Hematopoietic multipotent progenitor cell treated with erythropoietin and hydrocortisone succinate and interleukin-3 and kit ligand, for 8 days (in vitro differentiated cells): Measurements from ENCODE around the gene RGMA.
"Not testable (repeated sequence)": the region's sequence is repeated elsewhere in the genome, so short reads cannot be mapped to it uniquely, and the experiment has no call there.

ENCODE experiments used
- DNase-seq: peaks from one replicate; pipeline ENCODE4 v3.0.0-alpha.2; 2015

The RGMA gene

GRCh38 chr15:93031557-93032384 lies 57.2 kb downstream of the RGMA start:
- not testable (repeated sequence) for DNase-seq

GRCh38 chr15:93031103-93031464 lies 57.9 kb downstream of the RGMA start:
- no peak for DNase-seq

DNA sequence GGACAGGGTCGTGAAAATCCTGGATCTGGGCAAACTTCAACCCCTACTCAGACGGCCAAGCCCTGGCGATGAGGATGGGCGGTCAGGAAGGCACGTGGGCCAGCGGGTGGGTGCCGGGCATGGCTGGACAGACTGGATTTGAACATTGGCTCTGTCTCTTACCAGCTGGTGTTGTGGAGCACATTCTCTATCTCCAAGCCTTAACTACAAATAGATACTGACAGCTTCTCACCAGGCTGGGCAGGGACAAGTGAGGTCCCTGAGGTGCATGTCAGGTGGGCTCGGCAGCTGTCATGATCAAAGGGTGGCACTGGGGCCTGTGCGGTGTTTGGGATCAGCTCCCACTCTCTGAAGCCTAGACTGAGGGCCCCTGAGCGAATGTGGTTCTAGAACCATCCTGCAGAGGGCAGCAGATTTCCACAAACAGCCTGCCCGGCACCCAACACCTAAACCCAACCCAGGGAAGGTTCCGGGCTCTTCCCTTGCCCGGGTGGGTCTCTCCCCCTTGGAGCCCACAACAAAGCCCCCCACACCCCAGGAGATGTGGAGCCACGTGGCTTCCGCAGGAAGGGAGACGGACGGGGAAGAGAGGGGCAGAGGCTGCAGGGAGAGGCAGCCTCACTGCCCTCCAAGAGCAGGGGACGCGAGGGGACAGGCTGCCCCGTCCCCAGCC lies 58.4 kb downstream of the RGMA start:
- peak; percentile 66 for DNase-seq

- no peak for DNase-seq
These were observed 59.1 kb downstream of the RGMA start for GRCh38 chr15:93029836-93030429.

DNA sequence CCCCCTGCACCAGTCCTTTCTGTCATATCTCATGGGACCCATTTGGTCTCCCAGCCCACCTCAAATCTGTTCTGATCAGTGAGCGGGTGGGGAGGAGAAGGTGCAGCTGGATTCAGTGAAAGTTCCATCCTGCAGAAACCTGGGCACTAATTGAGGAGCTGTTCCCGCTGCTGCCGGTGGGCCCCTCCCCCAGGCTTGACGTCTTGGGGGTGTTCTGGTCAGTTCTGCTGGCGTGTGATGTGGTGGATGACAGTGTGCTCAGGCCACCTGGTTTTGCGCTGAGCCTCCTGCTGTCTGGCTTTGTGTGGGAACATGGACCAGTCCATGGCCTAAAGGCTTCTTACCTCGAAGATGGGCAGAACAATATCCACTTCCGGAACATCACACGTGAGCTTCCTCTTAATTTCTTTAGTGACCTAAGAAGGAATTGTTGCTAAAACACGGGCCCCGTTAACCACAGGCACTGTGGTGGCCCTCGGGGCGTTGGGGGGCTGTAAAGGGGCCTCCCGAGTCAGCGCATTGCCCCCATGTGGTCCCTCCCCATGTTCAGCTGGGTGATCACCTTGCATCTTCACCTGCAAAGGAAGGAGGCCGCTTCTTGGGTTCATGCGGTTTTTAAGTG lies 59.7 kb downstream of the RGMA start:
- DNase-seq: no peak

GRCh38 chr15:93028632-93029213 lies 60.3 kb downstream of the RGMA start:
- no peak for DNase-seq

GRCh38 chr15:93028111-93028631 lies 60.8 kb downstream of the RGMA start:
- DNase-seq: no peak

GRCh38 chr15:93027413-93027812 lies 61.6 kb downstream of the RGMA start:
- DNase-seq: no peak

- DNase-seq: no peak
These were observed 62.6 kb downstream of the RGMA start for GRCh38 chr15:93026380-93026817.

DNA sequence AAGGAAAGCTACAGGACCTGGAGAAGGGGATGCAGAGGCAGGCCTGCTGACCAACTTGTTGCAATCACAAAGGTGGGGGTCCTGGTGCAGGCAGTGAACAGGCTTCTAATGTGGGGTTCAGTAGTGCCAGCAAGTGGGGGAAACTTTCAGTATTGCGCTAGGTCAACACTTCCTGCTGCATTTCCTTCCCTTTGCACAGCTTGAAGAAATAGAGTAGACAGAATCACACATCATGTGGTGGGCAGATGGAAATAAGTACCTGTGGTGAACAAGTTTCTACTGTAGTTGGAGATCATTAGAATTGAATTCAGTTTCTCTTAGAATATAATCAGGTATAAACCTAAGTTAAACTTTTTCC lies 63.4 kb downstream of the RGMA start:
- DNase-seq: no peak

GRCh38 chr15:93024716-93025624 lies 64.0 kb downstream of the RGMA start:
- DNase-seq: no peak

DNA sequence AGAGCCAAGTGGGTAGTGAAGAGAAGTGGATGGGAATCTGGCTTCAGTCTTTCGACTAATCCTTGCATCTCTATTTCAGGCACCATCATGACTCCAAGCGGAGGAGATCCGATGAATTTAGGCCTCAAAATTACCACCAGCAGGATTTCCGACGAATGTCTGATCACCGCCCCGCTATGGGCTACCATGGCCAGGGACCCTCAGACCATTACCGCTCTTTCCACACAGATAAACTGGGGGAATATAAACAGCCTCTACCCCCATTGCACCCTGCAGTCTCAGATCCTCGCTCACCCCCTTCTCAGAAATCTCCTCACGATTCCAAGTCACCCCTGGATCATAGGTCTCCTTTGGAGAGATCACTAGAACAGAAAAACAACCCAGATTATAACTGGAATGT lies 64.7 kb downstream of the RGMA start:
- no peak for DNase-seq

DNA sequence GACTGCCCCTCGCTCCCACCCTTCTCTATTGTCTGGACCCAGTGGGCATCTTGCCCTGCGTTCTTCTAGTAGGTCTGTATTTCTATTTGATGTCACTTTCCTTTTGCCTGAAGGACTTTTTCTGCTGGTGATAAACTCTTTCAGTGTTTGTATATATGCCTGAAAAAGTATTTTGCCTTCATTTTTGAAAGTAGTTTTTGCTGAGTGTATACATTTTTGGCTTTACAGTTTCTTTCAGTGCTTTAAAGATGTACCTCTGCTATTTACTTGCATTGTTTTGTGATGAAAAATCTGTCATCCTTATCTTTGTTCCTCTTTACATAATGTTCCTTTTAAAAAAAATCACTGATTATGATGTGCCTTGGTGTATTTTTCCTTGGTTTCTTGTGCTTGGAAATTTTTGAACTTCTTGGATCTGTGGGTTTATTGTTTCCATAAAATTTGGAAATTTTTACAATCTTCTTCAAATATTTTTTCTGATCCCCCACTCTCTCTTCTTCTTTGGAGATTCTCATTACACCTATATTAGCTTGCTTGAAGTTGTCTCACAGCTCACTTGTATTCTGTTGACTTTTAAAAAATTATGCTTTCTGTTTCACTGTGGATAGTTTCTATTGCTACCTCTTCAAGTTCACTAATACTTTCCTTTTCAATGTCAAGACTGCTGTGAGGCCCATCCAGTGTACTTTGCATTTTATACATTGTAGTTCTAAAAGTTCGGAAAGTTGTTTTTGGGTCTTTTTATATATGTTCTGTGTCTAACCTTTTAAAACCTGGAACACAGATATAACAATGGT lies 67.8 kb downstream of the RGMA start:
- no peak for DNase-seq

DNA sequence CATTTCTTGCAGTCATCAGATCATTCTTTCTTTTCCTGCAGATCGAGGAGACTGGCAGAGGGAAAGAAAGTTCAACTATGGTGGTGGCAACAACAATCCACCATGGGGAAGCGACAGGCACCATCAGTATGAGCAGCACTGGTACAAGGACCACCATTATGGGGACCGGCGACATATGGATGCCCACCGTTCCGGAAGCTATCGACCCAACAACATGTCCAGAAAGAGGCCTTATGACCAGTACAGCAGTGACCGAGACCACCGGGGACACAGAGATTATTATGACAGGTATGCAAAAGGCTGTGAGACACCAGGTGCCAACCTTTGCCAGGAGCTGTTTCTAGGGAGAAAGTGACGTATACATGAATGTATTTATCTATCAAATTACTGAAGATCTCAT lies 69.0 kb downstream of the RGMA start:
- DNase-seq: no peak

- no peak for DNase-seq
These were observed 69.9 kb downstream of the RGMA start for GRCh38 chr15:93019090-93019489.

GRCh38 chr15:93018574-93018973 lies 70.4 kb downstream of the RGMA start:
- DNase-seq: no peak

GRCh38 chr15:93017526-93017925 lies 71.5 kb downstream of the RGMA start:
- DNase-seq: no peak

DNA sequence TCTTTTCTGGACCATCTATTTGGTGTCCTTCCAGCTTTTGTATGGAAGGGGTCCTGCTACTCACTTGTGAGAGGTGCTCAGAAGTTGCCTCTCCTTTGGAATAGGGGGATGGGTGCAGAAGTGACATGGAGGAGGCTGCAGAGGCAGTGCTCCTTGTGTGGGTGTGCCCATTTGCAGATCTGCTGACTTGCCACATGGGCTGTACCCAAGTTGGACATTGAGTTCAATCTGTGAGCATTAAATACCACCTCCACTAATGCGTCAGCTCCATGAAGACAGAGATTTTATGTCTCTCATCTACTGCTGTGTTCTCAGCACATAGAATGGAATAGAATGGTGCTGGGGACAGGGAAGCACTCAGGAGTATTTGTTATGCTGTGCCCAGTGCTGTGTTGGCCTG lies 76.2 kb downstream of the RGMA start:
- no peak for DNase-seq

DNA sequence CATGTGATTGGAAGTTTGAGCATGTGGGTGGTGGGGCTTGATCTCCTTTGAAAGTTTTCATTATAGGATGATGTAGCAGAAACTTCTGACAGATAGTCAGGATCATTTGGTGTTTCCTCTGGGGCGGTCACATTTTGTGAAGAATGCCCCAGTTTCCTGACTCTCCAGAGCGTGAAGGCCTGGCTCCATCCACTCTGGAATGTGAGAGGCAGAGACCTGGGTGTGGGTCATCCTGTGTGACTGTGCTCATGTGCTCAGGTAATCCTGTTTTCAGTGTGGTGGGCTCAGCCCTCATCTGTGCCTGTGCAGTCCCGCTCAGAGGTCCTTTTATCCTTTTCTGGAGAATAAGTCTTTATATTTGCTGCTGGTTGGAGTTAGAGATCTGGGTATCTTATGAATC lies 81.0 kb downstream of the RGMA start:
- DNase-seq: no peak

GRCh38 chr15:93005133-93005532 lies 83.9 kb downstream of the RGMA start:
- no peak for DNase-seq

- DNase-seq: no peak
These were observed 87.1 kb downstream of the RGMA start for GRCh38 chr15:93001881-93002280.
